Measurements from ENCODE around the gene NOL7. TPM values are rescaled to one million over a fixed set of nuclear protein-coding genes. Genes with fewer than 3 reads are reported as not detected.

The NOL7 gene
- total and polyA plus RNA-seq, 2 experiments from 2014 or later, result 97.2 to 251 TPM

- H3K4me3 Mint-ChIP-seq, result no peak overlapping the region
- H3K27ac Mint-ChIP-seq, result no peak overlapping the region
- Histone ChIP-seq H3K4me3 (no peak overlapping the region), H3K27me3 (ENCODE audit: insufficient read depth) (no peaks in the 10 kb centered on the region), H3K27ac (ENCODE audit: low read depth) (no peak overlapping the region), H2AFZ (no peak overlapping the region), H3K36me3 (ENCODE audit: insufficient read depth) (no peaks in the 10 kb centered on the region), H3K4me1 (ENCODE audit: insufficient read depth) (peaks cover 13% of the 10 kb centered on the region; the same call in 1 of the 2 replicates), H3K79me2 (replicated peaks; ENCODE audit: insufficient read depth) (peaks cover 69% of the 10 kb centered on the region), H3F3A (replicated peaks; ENCODE audit: low read depth) (no peaks in the 10 kb centered on the region), H3K9me2 (ENCODE audit: insufficient read depth) (no peaks in the 10 kb centered on the region), H3K4me2 (no peak overlapping the region), H4K20me1 (replicated peaks; ENCODE audit: insufficient read depth) (peaks cover 6% of the 10 kb centered on the region)
- TF ChIP-seq ETS1 (IDR thresholded peaks at IDR 0.05) (no peak), EZH2 (IDR thresholded peaks at IDR 0.05; ENCODE audit: low read depth, unreplicated experiment) (no peak), CREB1 (CRISPR knock-in tag; IDR thresholded peaks at IDR 0.05; ENCODE audit: low read depth) (no peak), STAT1 (IDR thresholded peaks at IDR 0.05; ENCODE audit: unreplicated experiment) (no peak), REST (IDR thresholded peaks at IDR 0.05; ENCODE audit: unreplicated experiment) (no peak), NANOG (IDR thresholded peaks at IDR 0.05; ENCODE audit: borderline replicate concordance) (no peak), ZNF462 (CRISPR knock-in tag; IDR thresholded peaks at IDR 0.05) (no peak), EZH2phosphoT487 (IDR thresholded peaks at IDR 0.05; ENCODE audit: unreplicated experiment) (no peak), ZNF114 (CRISPR knock-in tag; IDR thresholded peaks at IDR 0.05) (no peak), JUNB (IDR thresholded peaks at IDR 0.05; ENCODE audit: unreplicated experiment) (no peak), POLR2AphosphoS5 (IDR thresholded peaks at IDR 0.05; ENCODE audit: low read depth) (no peak), CTCF (conservative IDR thresholded peaks at IDR 0.05; ENCODE audit: low read depth in 2 of 2) (no peak), ZNF331 (CRISPR knock-in tag; IDR thresholded peaks at IDR 0.05; ENCODE audit: low read depth) (no peak)
- H3K36me3 Mint-ChIP-seq (ENCODE audit: low read depth), result no peaks in the 10 kb centered on the region
- H3K9me3 Mint-ChIP-seq, result no peaks in the 10 kb centered on the region
- no peak for ATAC-seq
- peaks cover 36% of the 10 kb centered on the region for H3K4me1 Mint-ChIP-seq
- no peak for DNase-seq (ENCODE audit: low spot score)
- H3K27me3 Mint-ChIP-seq (ENCODE audit: insufficient read depth, low read depth, poor library complexity), result no peaks in the 10 kb centered on the region
These were observed 45.1 kb downstream of the NOL7 start for GRCh38 chr6:13660273-13660672.
